Esophagus squamous epithelium (tissue), 4 donors: ENCODE results near the gene RASAL2.

Experiments
- CTCF ChIP-seq, 6 experiments: fragments of 450-650 bp in 4 of 6; fragments of 200-600 bp in 2 of 6; sonication (generic) in 2 of 6; IDR thresholded peaks; one replicate each; pipeline ENCODE4 v1.5.1; 2016 to 2019; ENCODE audit warnings: antibody characterized with exemption in 6 of 6, mild to moderate bottlenecking in 4 of 6, moderate library complexity in 4 of 6
- POLR2A ChIP-seq, 4 donors: fragments of 450-650 bp; IDR thresholded peaks; one replicate each; pipeline ENCODE4 v1.6.1; 2017; ENCODE audit warnings: antibody characterized with exemption in 4 of 4, mild to moderate bottlenecking in 4 of 4, moderate library complexity in 3 of 4

GRCh38 chr1:178066908-178067614 is 26.8 kb upstream of the RASAL2 start:
- no peak for TF ChIP-seq CTCF (IDR thresholded peaks at IDR 0.05)
- no peak for TF ChIP-seq POLR2A (IDR thresholded peaks at IDR 0.05)
